ENCODE data around the gene PKNOX2.

PKNOX2 gene

GRCh38 chr11:125173027-125173426 lies 8.5 kb downstream of the PKNOX2 start:
- no peak for DNase-seq (ENCODE audit: low read depth)
- TF ChIP-seq CTCF (conservative IDR thresholded peaks at IDR 0.05; ENCODE audit: low read depth, low read length): no peak
- H3K4me3 ChIP-seq (ENCODE audit: low read depth, low read length): no peak overlapping the region

- no peak overlapping the region for H3K4me3 ChIP-seq (ENCODE audit: low read depth, low read length)
- DNase-seq (ENCODE audit: low read depth): no peak
- no peak for TF ChIP-seq CTCF (conservative IDR thresholded peaks at IDR 0.05; ENCODE audit: low read depth, low read length)
These were observed 9.0 kb downstream of the PKNOX2 start for GRCh38 chr11:125173556-125173955.

GRCh38 chr11:125174057-125174456 lies 9.5 kb downstream of the PKNOX2 start:
- TF ChIP-seq CTCF (conservative IDR thresholded peaks at IDR 0.05; ENCODE audit: low read depth, low read length): no peak
- H3K4me3 ChIP-seq (ENCODE audit: low read depth, low read length): no peak overlapping the region
- no peak for DNase-seq (ENCODE audit: low read depth)

- no peak for TF ChIP-seq CTCF (conservative IDR thresholded peaks at IDR 0.05; ENCODE audit: low read depth, low read length)
- DNase-seq (ENCODE audit: low read depth): no peak
- H3K4me3 ChIP-seq (ENCODE audit: low read depth, low read length): no peak overlapping the region
These were observed 10.1 kb downstream of the PKNOX2 start for GRCh38 chr11:125174686-125175085.

GRCh38 chr11:125175166-125175565 lies 10.6 kb downstream of the PKNOX2 start:
- no peak for DNase-seq (ENCODE audit: low read depth)
- no peak for TF ChIP-seq CTCF (conservative IDR thresholded peaks at IDR 0.05; ENCODE audit: low read depth, low read length)
- H3K4me3 ChIP-seq (ENCODE audit: low read depth, low read length): no peak overlapping the region

GRCh38 chr11:125175896-125176575 lies 11.5 kb downstream of the PKNOX2 start:
- DNase-seq (ENCODE audit: low read depth): peak; percentile 50
- TF ChIP-seq CTCF (conservative IDR thresholded peaks at IDR 0.05; ENCODE audit: low read depth, low read length): no peak
- no peak overlapping the region for H3K4me3 ChIP-seq (ENCODE audit: low read depth, low read length)

- H3K4me3 ChIP-seq (ENCODE audit: low read depth, low read length): no peak overlapping the region
- DNase-seq (ENCODE audit: low read depth): no peak
- no peak for TF ChIP-seq CTCF (conservative IDR thresholded peaks at IDR 0.05; ENCODE audit: low read depth, low read length)
These were observed 12.3 kb downstream of the PKNOX2 start for GRCh38 chr11:125176866-125177265.
